Measurements from ENCODE around the gene GUK1.

- TF ChIP-seq EZH2phosphoT487 (IDR thresholded peaks at IDR 0.05; ENCODE audit: insufficient read depth, low read depth) (no peak), EZH2 (IDR thresholded peaks at IDR 0.05; ENCODE audit: insufficient read depth, poor library complexity, severe bottlenecking) (no peak)
Observed at GRCh38 chr1:228092342-228093049, 47.6 kb upstream of the GUK1 start.

All from GM23248 (cell line).